HepG2 (cell line): ENCODE results near the gene PRKCI. TPM values are rescaled to one million over a fixed set of nuclear protein-coding genes. Genes with fewer than 3 reads are reported as not detected.

Experiments
- EEA1 ChIP-seq: sonication (generic); formaldehyde crosslinking; IDR thresholded peaks from 2 replicates; pipeline ENCODE4 v1.5.1; 2020; ENCODE audit warnings: mild to moderate bottlenecking, missing genetic modification reagents, borderline replicate concordance
- ETV5 ChIP-seq: IDR thresholded peaks from 2 replicates; pipeline ENCODE4 v1.6.1; 2018; ENCODE audit warnings: missing biosample characterization, missing genetic modification reagents, inconsistent platforms, borderline replicate concordance
- FOXC1 ChIP-seq: sonication (generic); formaldehyde crosslinking; IDR thresholded peaks from 2 replicates; pipeline ENCODE4 v1.8.0; 2022; ENCODE audit warnings: mild to moderate bottlenecking, missing genetic modification reagents, borderline replicate concordance
- HNF4A ChIP-seq: sonication (generic); formaldehyde crosslinking; IDR thresholded peaks from 2 replicates; pipeline ENCODE4 v1.4.0; 2020; ENCODE audit warnings: missing genetic modification reagents
- KAT7 ChIP-seq: IDR thresholded peaks from 2 replicates; pipeline ENCODE4 v1.6.1; 2018; ENCODE audit warnings: borderline replicate concordance, missing compliant biosample characterization
- LCORL ChIP-seq, 2 experiments: fragments of 450-650 bp in 1 of 2; sonication (generic) in 1 of 2; formaldehyde crosslinking in 1 of 2; IDR thresholded peaks; 2 replicates each; pipeline versions ENCODE4 v1.5.0 to v1.6.1; 2017 to 2020; ENCODE audit warnings: antibody characterized with exemption in 1 of 2, missing genetic modification reagents in 1 of 2
- MED1 ChIP-seq: sonication (generic); formaldehyde crosslinking; IDR thresholded peaks from 2 replicates; pipeline ENCODE4 v1.4.0; 2020; ENCODE audit warnings: missing genetic modification reagents
- MZF1 ChIP-seq: sonication (generic); formaldehyde crosslinking; IDR thresholded peaks from 2 replicates; pipeline ENCODE4 v1.8.1; 2023; ENCODE audit warnings: mild to moderate bottlenecking, missing genetic modification reagents, borderline replicate concordance
- NFE2 ChIP-seq: sonication (generic); formaldehyde crosslinking; IDR thresholded peaks from 2 replicates; pipeline ENCODE4 v1.4.0; 2020; ENCODE audit warnings: missing genetic modification reagents
- NFKB2 ChIP-seq: sonication (generic); formaldehyde crosslinking; IDR thresholded peaks from 2 replicates; pipeline ENCODE4 v1.4.0; 2020; ENCODE audit warnings: missing genetic modification reagents, borderline replicate concordance
- RAD51 ChIP-seq: fragments of 450-650 bp; IDR thresholded peaks from 2 replicates; pipeline ENCODE4 v1.6.1; 2016; ENCODE audit warnings: borderline replicate concordance
- SMAD3 ChIP-seq: sonication (generic); formaldehyde crosslinking; IDR thresholded peaks from 2 replicates; pipeline ENCODE4 v1.4.0; 2020; ENCODE audit warnings: missing genetic modification reagents
- STAG1 ChIP-seq: sonication (generic); formaldehyde crosslinking; IDR thresholded peaks from 2 replicates; pipeline ENCODE4 v1.4.0; 2020; ENCODE audit warnings: missing genetic modification reagents
- THAP11 ChIP-seq: IDR thresholded peaks from 2 replicates; pipeline ENCODE4 v1.6.1; 2016; ENCODE audit warnings: missing biosample characterization, missing genetic modification reagents
- ZFP62 ChIP-seq: sonication (generic); formaldehyde crosslinking; IDR thresholded peaks from 2 replicates; pipeline ENCODE4 v1.4.0; 2020; ENCODE audit warnings: missing genetic modification reagents
- ZFP90 ChIP-seq: sonication (generic); formaldehyde crosslinking; IDR thresholded peaks from 2 replicates; pipeline ENCODE4 v1.8.0; 2022; ENCODE audit warnings: missing genetic modification reagents, mild to moderate bottlenecking, inconsistent platforms, borderline replicate concordance
- ZNF101 ChIP-seq: sonication (generic); formaldehyde crosslinking; IDR thresholded peaks from 2 replicates; pipeline ENCODE4 v1.4.0; 2020; ENCODE audit warnings: mild to moderate bottlenecking, low read depth, missing genetic modification reagents, borderline replicate concordance
- ZNF138 ChIP-seq: sonication (generic); formaldehyde crosslinking; IDR thresholded peaks from 2 replicates; pipeline ENCODE4 v1.5.0; 2020; ENCODE audit warnings: mild to moderate bottlenecking, low read depth, missing genetic modification reagents
- ZNF331 ChIP-seq: sonication (generic); formaldehyde crosslinking; IDR thresholded peaks from 2 replicates; pipeline ENCODE4 v1.4.0; 2020; ENCODE audit warnings: missing genetic modification reagents
- ZNF83 ChIP-seq: sonication (generic); formaldehyde crosslinking; IDR thresholded peaks from 2 replicates; pipeline ENCODE4 v1.4.0; 2020; ENCODE audit warnings: missing genetic modification reagents, mild to moderate bottlenecking, borderline replicate concordance
- polyA plus RNA-seq, 8 experiments: library from polyadenylated mRNA; depleted of rRNA in 3 of 8; stranded (reverse) in 7 of 8; unstranded in 1 of 8; fragments of >200 nt; fragmentation: Illumina TruSeq in 4 of 8; extraction: Trizol in 4 of 8; gene quantifications; 2 replicates each; pipeline versions ENCODE4 v1.2.1 to v1.2.3, GENCODE V29; 2011 to 2016; ENCODE audit warnings: low read depth in 4 of 8, missing spikeins in 1 of 8, mixed read lengths in 1 of 8; ENCODE audit not compliant: insufficient read depth in 1 of 8
- total RNA-seq, 5 experiments: library from RNA; depleted of rRNA; stranded (reverse); fragments of >200 nt; fragmentation: Illumina TruSeq; extraction: Trizol; gene quantifications; 2 replicates each; pipeline ENCODE4 v1.2.3, GENCODE V29; 2016; ENCODE audit warnings: low read depth in 1 of 5
- TF ChIP-seq, protein P1 (sequence below): sonication (generic); formaldehyde crosslinking; IDR thresholded peaks from 2 replicates; pipeline ENCODE4 v1.4.0; 2020; ENCODE audit warnings: mild to moderate bottlenecking, low read depth, missing genetic modification reagents
- TF ChIP-seq, protein P2 (sequence below): sonication (generic); formaldehyde crosslinking; IDR thresholded peaks from 2 replicates; pipeline ENCODE4 v1.5.1; 2020; ENCODE audit warnings: missing genetic modification reagents, mild to moderate bottlenecking, borderline replicate concordance
- TF ChIP-seq, protein P3 (sequence below): sonication (generic); formaldehyde crosslinking; IDR thresholded peaks from 2 replicates; pipeline ENCODE4 v1.5.1; 2020; ENCODE audit warnings: missing genetic modification reagents, mild to moderate bottlenecking, borderline replicate concordance

The PRKCI gene
- total and polyA plus RNA-seq, 2 of the 13 experiments (the other 11 are each of a cell fraction or from before 2014, with no cell fraction given), result 17.2 to 30.4 TPM

DNA sequence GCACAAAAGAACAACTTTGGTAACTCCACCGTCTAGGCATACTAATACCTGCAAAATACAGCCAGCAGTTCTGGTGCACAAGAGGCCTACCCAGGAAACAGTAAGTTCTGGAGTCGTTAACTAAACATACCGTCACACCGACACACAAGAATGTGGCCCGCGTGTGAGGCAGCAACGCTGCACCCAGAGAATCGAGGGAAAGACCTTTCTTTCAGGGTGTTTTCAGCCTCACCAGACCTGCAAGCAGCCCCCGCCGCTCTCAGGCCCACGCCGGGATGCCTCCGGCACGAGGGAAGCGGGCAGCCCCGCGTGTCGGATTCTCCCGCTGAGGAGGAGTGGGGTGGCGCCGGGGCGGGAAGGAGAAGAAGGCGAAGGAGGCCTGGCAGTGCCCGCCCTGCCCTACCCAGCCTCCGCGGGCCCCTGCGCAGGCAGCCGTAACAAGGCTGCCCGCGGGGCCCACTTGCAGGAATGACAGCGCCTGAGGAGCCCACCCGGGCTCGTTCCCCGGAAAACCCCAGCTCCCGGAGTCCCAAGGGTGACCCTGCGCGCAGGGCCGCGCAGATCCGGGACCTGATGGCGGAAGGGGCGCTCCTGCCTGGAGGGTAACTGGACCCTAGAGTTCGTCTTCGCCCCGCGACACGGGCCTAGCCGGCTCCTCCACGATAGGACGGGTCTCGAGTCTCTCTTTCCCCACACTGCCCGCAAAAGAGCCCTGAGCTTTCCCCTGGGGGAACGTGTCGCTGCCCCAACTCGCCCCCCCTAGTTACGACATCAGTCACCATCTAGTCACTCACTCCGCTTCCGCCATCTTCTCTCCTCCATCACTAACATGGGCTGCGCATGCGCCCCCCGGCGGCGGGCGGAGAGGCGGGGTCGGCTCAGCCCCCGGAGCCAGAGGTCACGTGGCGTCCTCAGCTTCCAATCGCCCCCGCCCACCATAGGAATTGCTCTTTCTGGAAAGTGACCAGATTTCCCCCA lies 41.0 kb upstream of the PRKCI start, which contains the start of gene PHC3 (continued):
- TF ChIP-seq, protein P1, sequence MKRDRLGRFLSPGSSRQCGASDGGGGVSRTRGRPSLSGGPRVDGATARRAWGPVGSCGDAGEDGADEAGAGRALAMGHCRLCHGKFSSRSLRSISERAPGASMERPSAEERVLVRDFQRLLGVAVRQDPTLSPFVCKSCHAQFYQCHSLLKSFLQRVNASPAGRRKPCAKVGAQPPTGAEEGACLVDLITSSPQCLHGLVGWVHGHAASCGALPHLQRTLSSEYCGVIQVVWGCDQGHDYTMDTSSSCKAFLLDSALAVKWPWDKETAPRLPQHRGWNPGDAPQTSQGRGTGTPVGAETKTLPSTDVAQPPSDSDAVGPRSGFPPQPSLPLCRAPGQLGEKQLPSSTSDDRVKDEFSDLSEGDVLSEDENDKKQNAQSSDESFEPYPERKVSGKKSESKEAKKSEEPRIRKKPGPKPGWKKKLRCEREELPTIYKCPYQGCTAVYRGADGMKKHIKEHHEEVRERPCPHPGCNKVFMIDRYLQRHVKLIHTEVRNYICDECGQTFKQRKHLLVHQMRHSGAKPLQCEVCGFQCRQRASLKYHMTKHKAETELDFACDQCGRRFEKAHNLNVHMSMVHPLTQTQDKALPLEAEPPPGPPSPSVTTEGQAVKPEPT (CRISPR knock-in tag), result peak; percentile 81; the same call in 1 of the 2 replicates
- TF ChIP-seq ZNF138 (CRISPR knock-in tag) (no peak; the same call in 1 of the 2 replicates), MZF1 (CRISPR knock-in tag) (no peak), HNF4A (CRISPR knock-in tag) (peak; percentile 14; the same call in 1 of the 2 replicates), ETV5 (CRISPR knock-in tag) (0 out of 2 replicates have a peak, but pooled peaks have one; percentile 22), LCORL (IDR thresholded peaks at IDR 0.05) (no peak), LCORL (CRISPR knock-in tag; IDR thresholded peaks at IDR 0.05) (peak; percentile 27; the same call in 1 of the 2 replicates), EEA1 (0 out of 2 replicates have a peak, but pooled peaks have one; percentile 18), STAG1 (CRISPR knock-in tag) (0 out of 2 replicates have a peak, but pooled peaks have one; percentile 6), RAD51 (peak; percentile 91), ZNF83 (CRISPR knock-in tag) (peak; percentile 85; the same call in 1 of the 2 replicates), NFE2 (CRISPR knock-in tag) (no peak), SMAD3 (CRISPR knock-in tag) (peak; percentile 37; the same call in 1 of the 2 replicates), ZFP62 (no peak), FOXC1 (peak; percentile 89), NFKB2 (peak; percentile 80; the same call in 1 of the 2 replicates), THAP11 (CRISPR knock-in tag) (peak; percentile 50), KAT7 (CRISPR knock-in tag) (no peak), ZFP90 (CRISPR knock-in tag) (peak; percentile 76; the same call in 1 of the 2 replicates), MED1 (peak; percentile 21; the same call in 1 of the 2 replicates), ZNF331 (no peak), ZNF101 (no peak)
- TF ChIP-seq, protein P2, sequence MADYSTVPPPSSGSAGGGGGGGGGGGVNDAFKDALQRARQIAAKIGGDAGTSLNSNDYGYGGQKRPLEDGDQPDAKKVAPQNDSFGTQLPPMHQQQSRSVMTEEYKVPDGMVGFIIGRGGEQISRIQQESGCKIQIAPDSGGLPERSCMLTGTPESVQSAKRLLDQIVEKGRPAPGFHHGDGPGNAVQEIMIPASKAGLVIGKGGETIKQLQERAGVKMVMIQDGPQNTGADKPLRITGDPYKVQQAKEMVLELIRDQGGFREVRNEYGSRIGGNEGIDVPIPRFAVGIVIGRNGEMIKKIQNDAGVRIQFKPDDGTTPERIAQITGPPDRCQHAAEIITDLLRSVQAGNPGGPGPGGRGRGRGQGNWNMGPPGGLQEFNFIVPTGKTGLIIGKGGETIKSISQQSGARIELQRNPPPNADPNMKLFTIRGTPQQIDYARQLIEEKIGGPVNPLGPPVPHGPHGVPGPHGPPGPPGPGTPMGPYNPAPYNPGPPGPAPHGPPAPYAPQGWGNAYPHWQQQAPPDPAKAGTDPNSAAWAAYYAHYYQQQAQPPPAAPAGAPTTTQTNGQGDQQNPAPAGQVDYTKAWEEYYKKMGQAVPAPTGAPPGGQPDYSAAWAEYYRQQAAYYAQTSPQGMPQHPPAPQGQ (CRISPR knock-in tag), result no peak
- TF ChIP-seq, protein P3, sequence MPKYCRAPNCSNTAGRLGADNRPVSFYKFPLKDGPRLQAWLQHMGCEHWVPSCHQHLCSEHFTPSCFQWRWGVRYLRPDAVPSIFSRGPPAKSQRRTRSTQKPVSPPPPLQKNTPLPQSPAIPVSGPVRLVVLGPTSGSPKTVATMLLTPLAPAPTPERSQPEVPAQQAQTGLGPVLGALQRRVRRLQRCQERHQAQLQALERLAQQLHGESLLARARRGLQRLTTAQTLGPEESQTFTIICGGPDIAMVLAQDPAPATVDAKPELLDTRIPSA (CRISPR knock-in tag), result peak; percentile 76; the same call in 1 of the 2 replicates
